Measurements from ENCODE around the gene ADAT1.

DNA sequence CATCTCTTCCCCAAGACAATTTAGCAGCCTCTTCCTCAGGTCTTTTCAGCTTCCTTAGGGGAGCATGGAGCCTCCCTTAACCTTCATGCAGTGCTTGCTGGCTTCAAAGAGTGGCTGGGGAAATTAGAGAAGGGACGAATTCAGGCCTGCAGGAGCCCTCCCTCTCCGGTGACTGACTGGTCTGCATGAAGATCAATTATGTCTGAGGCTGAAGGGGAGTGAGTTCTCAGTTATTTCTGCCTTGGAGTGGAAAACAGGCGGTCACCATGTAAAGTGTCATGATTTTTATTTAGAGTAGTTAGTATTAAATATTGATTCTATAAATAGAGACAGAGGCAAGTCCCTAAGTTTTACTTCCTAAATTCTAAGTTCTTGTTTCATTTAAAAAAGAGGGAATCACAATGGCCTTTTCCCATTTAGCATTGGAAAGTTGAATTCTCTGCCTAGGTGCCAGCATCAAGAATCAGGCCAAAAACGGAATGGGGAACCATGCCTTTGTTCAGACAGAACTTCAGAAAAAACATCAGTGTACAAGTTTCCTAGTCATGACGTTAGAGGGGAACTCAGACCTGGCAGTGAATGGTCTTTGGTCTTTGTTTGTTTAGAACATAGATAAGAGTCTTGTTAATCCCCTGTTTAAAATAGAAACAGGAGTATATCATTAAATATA lies 52.5 kb downstream of the ADAT1 start:
- TF ChIP-seq, protein P1, sequence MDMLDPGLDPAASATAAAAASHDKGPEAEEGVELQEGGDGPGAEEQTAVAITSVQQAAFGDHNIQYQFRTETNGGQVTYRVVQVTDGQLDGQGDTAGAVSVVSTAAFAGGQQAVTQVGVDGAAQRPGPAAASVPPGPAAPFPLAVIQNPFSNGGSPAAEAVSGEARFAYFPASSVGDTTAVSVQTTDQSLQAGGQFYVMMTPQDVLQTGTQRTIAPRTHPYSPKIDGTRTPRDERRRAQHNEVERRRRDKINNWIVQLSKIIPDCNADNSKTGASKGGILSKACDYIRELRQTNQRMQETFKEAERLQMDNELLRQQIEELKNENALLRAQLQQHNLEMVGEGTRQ (IDR thresholded peaks at IDR 0.05; ENCODE audit: low read length), result no peak
- TF ChIP-seq, protein P2, sequence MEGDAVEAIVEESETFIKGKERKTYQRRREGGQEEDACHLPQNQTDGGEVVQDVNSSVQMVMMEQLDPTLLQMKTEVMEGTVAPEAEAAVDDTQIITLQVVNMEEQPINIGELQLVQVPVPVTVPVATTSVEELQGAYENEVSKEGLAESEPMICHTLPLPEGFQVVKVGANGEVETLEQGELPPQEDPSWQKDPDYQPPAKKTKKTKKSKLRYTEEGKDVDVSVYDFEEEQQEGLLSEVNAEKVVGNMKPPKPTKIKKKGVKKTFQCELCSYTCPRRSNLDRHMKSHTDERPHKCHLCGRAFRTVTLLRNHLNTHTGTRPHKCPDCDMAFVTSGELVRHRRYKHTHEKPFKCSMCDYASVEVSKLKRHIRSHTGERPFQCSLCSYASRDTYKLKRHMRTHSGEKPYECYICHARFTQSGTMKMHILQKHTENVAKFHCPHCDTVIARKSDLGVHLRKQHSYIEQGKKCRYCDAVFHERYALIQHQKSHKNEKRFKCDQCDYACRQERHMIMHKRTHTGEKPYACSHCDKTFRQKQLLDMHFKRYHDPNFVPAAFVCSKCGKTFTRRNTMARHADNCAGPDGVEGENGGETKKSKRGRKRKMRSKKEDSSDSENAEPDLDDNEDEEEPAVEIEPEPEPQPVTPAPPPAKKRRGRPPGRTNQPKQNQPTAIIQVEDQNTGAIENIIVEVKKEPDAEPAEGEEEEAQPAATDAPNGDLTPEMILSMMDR (IDR thresholded peaks at IDR 0.05; ENCODE audit: control extremely low read depth in 1 of 3, insufficient read depth in 1 of 3, low read depth in 1 of 3, low read length in 3 of 3), result no peak
- TF ChIP-seq POLR2A (IDR thresholded peaks at IDR 0.05; ENCODE audit: control extremely low read depth in 1 of 2, low read depth in 2 of 2, low read length in 2 of 2) (no peak), CHD2 (IDR thresholded peaks at IDR 0.05; ENCODE audit: low read length) (no peak), SP4 (IDR thresholded peaks at IDR 0.05; ENCODE audit: low read length) (no peak), SIX5 (IDR thresholded peaks at IDR 0.05; ENCODE audit: low read depth, low read length) (no peak), JUND (IDR thresholded peaks at IDR 0.05; ENCODE audit: low read length) (no peak), EZH2 (IDR thresholded peaks at IDR 0.05; ENCODE audit: low read depth, low read length, severe bottlenecking) (no peak), SP1 (IDR thresholded peaks at IDR 0.05; ENCODE audit: low read depth, low read length) (no peak), RFX5 (IDR thresholded peaks at IDR 0.05; ENCODE audit: borderline replicate concordance, low read depth, low read length) (no peak), EGR1 (IDR thresholded peaks at IDR 0.05; ENCODE audit: borderline replicate concordance, low read depth, low read length) (no peak), CHD1 (IDR thresholded peaks at IDR 0.05; ENCODE audit: low read depth, low read length) (no peak), SP2 (IDR thresholded peaks at IDR 0.05; ENCODE audit: low read length) (no peak), ZNF274 (IDR thresholded peaks at IDR 0.05; ENCODE audit: borderline replicate concordance, extremely low read depth, low read length) (no peak)

Data from H1 (cell line).